HepG2 (cell line): ENCODE data around the gene CCDC177. TPM values are rescaled to one million over a fixed set of nuclear protein-coding genes. Genes with fewer than 3 reads are reported as not detected.

Experiments used
- ATAC-seq: fragments of 200-7000 bp; cut with Tn5 transposase; 3 replicates; pipeline ENCODE4 v1.9.1; 2020; ENCODE audit warnings: mild to moderate bottlenecking, moderate library complexity
- BruUV-seq: library from RNA; stranded (reverse); fragments of 400-500 nt; replicated peaks from 2 replicates; lab custom pipeline; 2021; lab: Mats Ljungman, UMichigan
- CTCF ChIA-PET: fragments of 300-600 bp; formaldehyde crosslinking; extraction: SDS; loops from one replicate; lab custom pipeline; 2021; ENCODE audit warnings: low total read pairs, inconsistent platforms, low intra/inter-chr PET ratio; lab: Yijun Ruan, JAX
- POLR2A ChIA-PET: fragments of 350-600 bp; sonication (Branson Sonifier 250); formaldehyde crosslinking; loops from one replicate; lab custom pipeline; 2020; ENCODE audit warnings: antibody characterized with exemption, inconsistent platforms; lab: Yijun Ruan, JAX
- DNase-seq: peaks from one replicate; pipeline ENCODE4 v3.0.0-alpha.2; 2015; ENCODE audit warnings: low spot score
- FAIRE-seq: peaks from 3 replicates; lab custom pipeline; 2011; peaks lifted over from hg19 to GRCh38; lab: Jason Lieb, UNC
- H2AFZ ChIP-seq: one replicate; pipeline ENCODE4 v1.6.1; 2011; ENCODE audit warnings: low read length, inconsistent platforms
- H3K27ac ChIP-seq: fragments of 300-600 bp; 3 replicates; pipeline ENCODE4 v1.8.0; 2011; ENCODE audit warnings: mixed run types, mild to moderate bottlenecking, mixed read lengths, low read length, inconsistent platforms; ENCODE audit not compliant: insufficient read depth; ENCODE audit errors: extremely low read length
- H3K27me3 ChIP-seq, 2 experiments: fragments of 200-600 bp in 1 of 2; 2 replicates in 1 of 2; 3 replicates in 1 of 2; pipeline versions ENCODE4 v1.6.0 to v1.8.0; 2011; ENCODE audit warnings: low read length in 2 of 2, mild to moderate bottlenecking in 2 of 2, moderate library complexity in 2 of 2, inconsistent platforms in 1 of 2; ENCODE audit not compliant: insufficient read depth in 2 of 2, control insufficient read depth in 1 of 2
- H3K36me3 ChIP-seq, 2 experiments: fragments of 200-600 bp in 1 of 2; replicated peaks in 1 of 2; 2 replicates in 1 of 2; 3 replicates in 1 of 2; pipeline versions ENCODE4 v1.5.1 to v1.8.0; 2011; ENCODE audit warnings: low read length in 2 of 2, inconsistent platforms in 1 of 2; ENCODE audit not compliant: insufficient read depth in 2 of 2, control insufficient read depth in 1 of 2
- H3K4me1 ChIP-seq: 2 replicates; pipeline ENCODE4 v1.5.1; 2012; ENCODE audit warnings: low read length, inconsistent platforms; ENCODE audit not compliant: insufficient read depth
- H3K4me2 ChIP-seq: 2 replicates; pipeline ENCODE4 v1.6.0; 2011; ENCODE audit warnings: low read depth, low read length, inconsistent platforms
- H3K4me3 ChIP-seq, 3 experiments: fragments of 200-600 bp in 1 of 3; sonication (generic), shearing (Covaris generic) in 1 of 3; replicated peaks in 1 of 3; 2 replicates each; pipeline ENCODE4 v1.5.1; 2011 to 2016; ENCODE audit warnings: low read length in 3 of 3, inconsistent platforms in 2 of 3, low read depth in 2 of 3, mild to moderate bottlenecking in 2 of 3, control low read depth in 1 of 3, mixed read lengths in 1 of 3; ENCODE audit not compliant: insufficient read depth in 1 of 3
- H3K79me2 ChIP-seq: one replicate; pipeline ENCODE4 v1.6.1; 2011; ENCODE audit warnings: low read length, inconsistent platforms; ENCODE audit not compliant: insufficient read depth
- H3K9ac ChIP-seq: 2 replicates; pipeline ENCODE4 v1.6.0; 2011; ENCODE audit warnings: mild to moderate bottlenecking, low read depth, low read length, inconsistent platforms; ENCODE audit not compliant: insufficient read depth
- H3K9me3 ChIP-seq: 2 replicates; pipeline ENCODE4 v1.5.1; 2012; ENCODE audit warnings: mild to moderate bottlenecking, low read length
- H4K20me1 ChIP-seq: 2 replicates; pipeline ENCODE4 v1.6.0; 2011; ENCODE audit warnings: inconsistent platforms, mild to moderate bottlenecking, low read length, moderate library complexity; ENCODE audit not compliant: insufficient read depth
- CCAR2 ChIP-seq: fragments of 200-400 bp; formaldehyde crosslinking; optimal IDR thresholded peaks from 2 replicates; pipeline ENCODE3; 2018; ENCODE audit warnings: low read depth, mild to moderate bottlenecking, low read length, moderate library complexity
- DBP ChIP-seq: sonication (generic); formaldehyde crosslinking; IDR thresholded peaks from 2 replicates; pipeline ENCODE4 v1.4.0; 2020; ENCODE audit warnings: missing genetic modification reagents; ENCODE audit errors: not compliant biosample characterization
- ZNF253 ChIP-seq: sonication (generic); formaldehyde crosslinking; IDR thresholded peaks from 2 replicates; pipeline ENCODE4 v1.8.0; 2022; ENCODE audit warnings: mild to moderate bottlenecking, missing genetic modification reagents, borderline replicate concordance
- ZNF615 ChIP-seq: sonication (generic); formaldehyde crosslinking; IDR thresholded peaks from 2 replicates; pipeline ENCODE4 v1.5.0; 2020; ENCODE audit warnings: mild to moderate bottlenecking, missing genetic modification reagents, borderline replicate concordance
- ZNF768 ChIP-seq: sonication (generic); formaldehyde crosslinking; IDR thresholded peaks from 2 replicates; pipeline ENCODE4 v1.4.0; 2020; ENCODE audit warnings: missing genetic modification reagents
- WGBS: methylation state at CpG from one replicate; pipeline ENCODE4 v1.1.6; 2017; ENCODE audit warnings: low lambda C conversion rate; 5-methylcytosine and 5-hydroxymethylcytosine counted together
- in situ Hi-C: cut with HindIII; loops from 2 replicates; pipeline ENCODE4 v1.10.0; 2017; ENCODE audit warnings: low pct_unique_long_range_greater_than_20kb; ENCODE audit not compliant: extremely low pct_ligation_motif_present
- intact Hi-C: fragments of 100-400 bp; cut with micrococcal nuclease; formaldehyde crosslinking; loops from one replicate; pipeline ENCODE4 v1.10.0; 2022; ENCODE audit not compliant: unreplicated experiment
- polyA plus RNA-seq, 8 experiments: library from polyadenylated mRNA; depleted of rRNA in 3 of 8; stranded (reverse) in 7 of 8; unstranded in 1 of 8; fragments of >200 nt; fragmentation: Illumina TruSeq in 4 of 8; extraction: Trizol in 4 of 8; gene quantifications; 2 replicates each; pipeline versions ENCODE4 v1.2.1 to v1.2.3, GENCODE V29; 2011 to 2016; ENCODE audit warnings: low read depth in 4 of 8, missing spikeins in 1 of 8, mixed read lengths in 1 of 8; ENCODE audit not compliant: insufficient read depth in 1 of 8
- total RNA-seq, 5 experiments: library from RNA; depleted of rRNA; stranded (reverse); fragments of >200 nt; fragmentation: Illumina TruSeq; extraction: Trizol; gene quantifications; 2 replicates each; pipeline ENCODE4 v1.2.3, GENCODE V29; 2016; ENCODE audit warnings: low read depth in 1 of 5

Gene CCDC177
- total and polyA plus RNA-seq, 2 of the 13 experiments (the other 11 are each of a cell fraction or from before 2014, with no cell fraction given) = not detected

- TF ChIP-seq CCAR2 (no peak), DBP (CRISPR knock-in tag) (no peak), ZNF253 (CRISPR knock-in tag) (no peak)
Observed at GRCh38 chr14:69580009-69580577, 5.4 kb upstream of the CCDC177 start (continued).

- no peak for ATAC-seq
- BruUV-seq = no TSS peak
- Histone ChIP-seq H3K4me3 (no peak overlapping the region), H3K4me2 (peak overlapping the region; percentile 41), H2AFZ (no peak overlapping the region), H3K4me1 (peaks cover 19% of the 10 kb centered on the region), H3K9ac (no peak overlapping the region), H3K27me3 (peaks cover 0 to 25% of the 10 kb centered on the region in 2 experiments; a peak in 2 of 5 replicates), H4K20me1 (no peaks in the 10 kb centered on the region), H3K27ac (peak overlapping the region; percentile 47), H3K36me3 (no peaks in the 10 kb centered on the region), H3K9me3 (no peaks in the 10 kb centered on the region), H3K79me2 (no peaks in the 10 kb centered on the region)
- WGBS = 44% methylated on average over 2 of the region's 2 CpGs
- in situ Hi-C loops = loop anchor here (25.0 kb wide), 2 partner anchors 433 to 733 kb away; no protein-coding TSS in a partner anchor
- no peak for DNase-seq
- CTCF ChIA-PET = no interaction called here
- intact Hi-C loops = no loop called here
- peak; percentile 80; the same call in 1 of the 2 replicates for TF ChIP-seq ZNF768
- TF ChIP-seq ZNF615 (CRISPR knock-in tag) = no peak
- POLR2A ChIA-PET = interaction anchor here (1.0 to 1.4 kb wide), 2 partner anchors 29 to 187 kb away, joined by 3 to 5 read pairs; partner anchors contain the start of gene SRSF5
- no peak for FAIRE-seq
Observed at GRCh38 chr14:69579476-69579875, 4.8 kb upstream of the CCDC177 start.
